ENCODE measurements around the gene CLCN3.
"Not testable (repeated sequence)": the region's sequence is repeated elsewhere in the genome, so short reads cannot be mapped to it uniquely, and the experiment has no call there.

The CLCN3 gene

DNA sequence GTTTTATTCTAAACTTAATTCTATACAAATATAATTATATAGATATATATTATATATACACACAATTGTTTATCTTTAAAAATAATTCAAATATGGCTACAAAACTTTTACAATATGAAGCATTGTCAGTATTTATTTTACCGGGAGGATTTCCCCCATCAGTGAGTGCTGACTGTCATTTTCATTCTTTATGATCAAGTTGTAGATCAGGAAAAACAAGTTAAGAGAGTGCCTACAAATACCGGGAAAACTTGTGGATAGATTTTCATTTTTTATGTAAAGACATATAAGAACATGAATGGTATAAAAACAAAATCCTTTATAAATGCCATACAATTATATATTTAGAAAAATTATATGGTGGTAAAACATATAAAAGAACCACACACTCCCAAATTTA is 37.8 kb downstream of the CLCN3 start:
- peak; percentile 41 for FAIRE-seq

DNA sequence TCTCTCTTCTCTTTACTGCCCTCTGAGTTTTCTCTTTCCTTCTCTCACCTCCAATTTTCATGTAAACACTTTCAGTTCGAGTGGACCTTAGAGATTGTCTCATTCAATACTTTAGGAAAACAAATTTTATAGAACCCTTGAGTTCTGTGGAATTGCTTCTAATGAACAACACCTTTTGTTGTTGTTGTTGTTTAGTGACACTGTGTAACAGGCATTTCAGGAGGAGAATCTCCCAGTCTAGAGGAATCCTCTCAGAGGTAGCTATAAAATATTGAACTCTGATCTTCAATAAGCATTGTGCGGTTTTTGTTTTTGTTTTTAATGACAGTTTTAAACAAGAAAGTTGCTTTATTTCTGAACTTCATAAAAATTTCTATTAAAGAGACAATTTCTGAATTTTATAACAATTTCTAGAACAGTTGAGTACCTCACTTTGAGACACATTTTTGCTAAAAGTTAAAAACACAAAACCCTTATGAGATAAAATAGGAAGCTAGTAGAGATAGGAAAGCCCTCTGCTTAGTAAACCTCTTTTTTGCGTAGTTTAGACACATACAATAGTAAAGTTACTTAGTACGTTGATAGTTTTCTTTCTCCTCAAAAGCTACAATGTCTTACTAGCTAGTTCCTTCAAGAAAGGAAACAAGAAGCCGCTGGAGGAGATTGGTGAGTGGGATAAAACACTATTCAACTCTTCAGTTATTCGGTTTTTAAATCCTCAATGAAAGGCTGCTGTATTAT is 38.8 kb downstream of the CLCN3 start:
- no peak for FAIRE-seq

DNA sequence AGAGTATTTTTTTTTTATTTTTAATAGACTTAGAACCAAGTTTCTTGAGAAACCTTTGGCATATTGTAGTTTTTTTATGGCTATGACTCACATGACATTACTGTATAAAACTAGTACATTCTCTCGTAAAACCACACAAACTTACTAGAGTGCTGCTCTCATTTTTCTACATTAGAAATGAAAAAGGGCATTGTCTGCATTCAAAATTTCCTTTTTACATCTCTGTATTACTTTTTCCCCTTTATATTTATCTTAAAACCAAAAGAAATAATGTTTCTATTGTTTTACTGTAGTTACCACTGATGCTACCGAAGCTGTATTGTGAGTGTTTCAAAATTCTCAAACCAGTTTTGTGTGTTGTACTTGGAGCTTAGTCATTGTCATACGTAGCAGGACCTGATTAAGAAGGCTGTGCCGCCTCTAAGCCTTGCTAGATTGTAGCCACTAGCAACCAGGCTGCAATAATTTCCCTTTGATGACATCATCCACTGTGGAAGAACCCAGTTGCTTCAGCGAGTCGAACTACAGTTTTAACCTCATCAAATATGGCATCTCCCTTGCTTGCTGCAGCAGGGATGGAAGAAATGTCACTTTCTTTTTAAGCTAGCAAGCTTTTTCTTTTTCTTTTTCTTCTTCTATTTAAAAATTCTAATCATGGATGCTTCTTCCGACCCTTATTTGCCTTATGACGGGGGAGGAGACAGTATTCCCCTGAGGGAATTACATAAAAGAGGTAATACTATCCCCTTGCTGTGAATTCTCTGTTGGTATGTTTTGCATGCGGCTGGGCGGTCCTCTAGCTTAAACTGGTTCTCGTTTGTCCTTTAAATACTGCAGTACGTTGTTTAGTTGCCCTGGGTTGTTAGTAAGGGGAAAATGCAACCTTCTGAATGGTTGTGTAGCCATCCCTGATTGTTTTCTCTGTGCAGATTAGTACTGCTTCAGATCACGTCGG is 39.6 kb downstream of the CLCN3 start:
- FAIRE-seq: no peak

DNA sequence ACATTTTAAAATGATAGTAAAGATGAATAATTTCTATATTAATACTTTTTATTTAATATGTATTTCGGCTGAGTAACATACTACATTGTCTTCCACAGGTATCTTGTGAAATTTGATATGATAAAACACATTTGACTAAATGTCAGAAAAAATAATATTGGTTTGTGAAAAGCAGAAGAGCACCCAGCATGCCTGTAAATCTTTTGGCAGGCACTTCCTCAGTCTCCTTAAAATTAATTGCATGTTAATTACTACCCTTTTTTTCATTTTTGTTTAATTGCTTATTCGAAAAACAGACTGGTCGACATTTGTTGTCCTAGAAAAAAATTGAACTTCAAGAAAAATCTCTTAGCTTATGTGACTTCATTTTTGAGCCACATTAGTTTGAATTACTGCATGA is 40.6 kb downstream of the CLCN3 start:
- no peak for FAIRE-seq

DNA sequence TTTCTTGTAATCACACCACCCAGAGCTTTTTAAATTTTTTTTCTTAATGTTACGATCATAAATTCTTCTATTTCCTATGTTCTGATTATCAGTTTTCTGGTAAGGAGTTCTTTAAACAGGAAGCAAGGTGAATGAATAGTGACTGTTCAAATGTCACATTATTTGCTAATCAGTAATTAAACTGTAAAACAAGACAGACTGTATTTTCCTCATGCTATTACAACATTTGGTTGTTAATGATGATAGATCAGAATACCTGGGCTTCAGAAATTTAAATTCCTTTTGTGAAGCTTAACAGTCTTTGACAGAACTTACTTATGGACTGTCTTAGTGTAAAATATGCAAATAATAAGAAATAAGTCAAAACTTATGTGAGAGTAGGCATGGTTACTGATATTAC is 41.4 kb downstream of the CLCN3 start:
- FAIRE-seq: no peak

DNA sequence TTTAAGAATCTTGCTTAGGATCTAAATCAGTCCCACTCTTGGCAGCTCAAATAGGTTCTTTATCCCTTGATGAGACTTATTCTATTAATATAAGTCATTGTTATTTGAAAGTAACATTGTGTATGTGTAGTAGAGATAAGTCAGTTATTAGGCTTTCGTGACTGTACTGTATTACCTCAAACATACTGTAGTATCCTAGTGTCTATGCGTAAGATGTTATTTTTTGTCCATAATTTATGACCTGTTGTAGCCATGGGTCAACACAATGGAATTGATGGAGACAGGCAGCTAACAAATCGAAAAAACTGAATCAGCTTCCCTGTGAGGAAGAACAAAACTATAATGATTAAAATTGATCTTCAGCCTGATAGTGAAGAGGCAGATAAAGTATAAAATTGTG is 41.8 kb downstream of the CLCN3 start:
- no peak for FAIRE-seq

DNA sequence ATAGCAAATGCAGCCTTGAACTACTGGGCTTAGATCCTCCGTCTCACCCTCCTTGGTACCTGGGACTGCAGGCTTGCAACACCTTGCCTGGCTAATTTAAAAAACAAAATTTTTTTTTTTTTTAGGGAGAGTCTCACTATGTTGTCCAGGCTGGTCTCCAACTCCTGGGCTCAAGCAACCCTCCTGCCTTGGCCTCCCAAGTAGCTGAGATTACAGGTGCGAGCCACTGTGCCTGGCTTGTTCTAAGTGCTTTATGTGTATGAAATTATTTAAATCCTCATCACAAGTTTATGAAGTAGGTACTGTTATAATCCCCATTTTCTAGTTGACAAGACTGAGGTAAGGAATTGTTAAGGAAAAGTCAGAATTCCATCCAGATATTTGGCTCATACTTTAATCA is 43.0 kb downstream of the CLCN3 start:
- FAIRE-seq: no peak

DNA sequence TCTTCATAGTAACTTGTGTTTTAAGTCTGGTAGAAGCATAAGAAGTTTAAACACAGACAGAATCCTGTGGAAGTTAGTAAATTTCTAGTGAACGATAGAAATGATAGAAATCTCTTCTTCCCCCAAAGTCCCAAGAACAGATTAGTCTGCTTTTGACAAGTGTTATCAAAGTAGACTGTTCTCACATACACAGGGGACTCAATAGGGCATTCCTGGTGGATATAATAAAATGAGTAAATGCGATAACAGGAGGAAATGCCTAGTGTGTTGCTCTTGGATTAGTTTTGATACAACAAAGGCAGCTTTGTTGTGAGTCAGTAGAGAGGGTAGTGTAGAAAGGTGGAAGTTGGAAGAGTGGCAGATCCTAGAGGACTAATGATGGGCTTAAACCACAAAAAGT is 43.5 kb downstream of the CLCN3 start:
- no peak for FAIRE-seq

DNA sequence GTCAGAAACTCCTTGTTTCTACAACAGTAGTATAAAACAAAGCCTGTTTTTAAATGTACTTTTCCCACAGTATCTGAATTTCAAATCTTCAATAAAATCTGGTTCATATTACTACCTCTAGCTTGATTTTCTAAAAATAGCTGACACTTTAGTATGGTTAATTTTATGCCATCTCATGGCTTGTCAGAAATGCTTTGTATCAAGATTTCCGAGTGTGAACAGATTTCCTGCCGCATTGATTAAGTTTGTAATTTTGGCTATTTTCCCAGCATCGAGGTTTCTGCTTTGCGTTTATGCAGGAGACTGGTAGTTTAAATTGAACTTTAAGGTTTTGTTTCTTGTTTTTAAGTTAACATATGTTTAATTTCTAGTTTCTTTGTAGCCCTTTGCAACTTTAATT is 44.2 kb downstream of the CLCN3 start:
- peak; percentile 14 for FAIRE-seq

DNA sequence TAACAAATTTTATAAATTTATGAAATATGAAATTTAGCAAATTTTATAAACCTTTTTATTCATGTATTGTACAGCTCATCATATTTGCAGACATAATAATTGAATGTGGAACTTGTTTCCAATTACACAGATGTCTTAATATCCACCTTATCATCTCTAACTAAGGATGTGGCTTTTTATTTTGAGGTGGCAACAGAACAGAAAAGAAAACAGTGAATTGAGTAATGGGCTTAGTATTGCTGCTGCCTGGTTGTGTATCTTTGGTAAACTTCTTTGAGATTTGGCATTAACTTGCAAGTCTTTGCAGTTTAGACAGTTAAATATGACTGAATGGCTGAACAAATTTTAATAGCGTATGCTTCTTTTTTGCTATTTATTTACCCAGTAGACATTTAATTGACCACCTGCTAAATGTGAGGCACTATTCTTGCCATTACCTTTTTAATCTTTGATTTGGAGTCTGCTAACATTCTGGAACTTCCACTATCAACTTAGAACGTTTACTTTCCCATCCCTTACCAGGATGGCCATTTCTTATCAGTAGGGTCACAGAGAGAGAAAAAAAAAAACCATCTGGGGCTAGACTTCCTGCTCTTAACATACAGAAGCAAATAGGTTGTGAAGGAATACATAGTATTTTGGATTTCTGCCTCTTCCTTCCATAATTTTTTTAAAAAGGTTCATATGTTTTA is 44.8 kb downstream of the CLCN3 start:
- no peak for FAIRE-seq

DNA sequence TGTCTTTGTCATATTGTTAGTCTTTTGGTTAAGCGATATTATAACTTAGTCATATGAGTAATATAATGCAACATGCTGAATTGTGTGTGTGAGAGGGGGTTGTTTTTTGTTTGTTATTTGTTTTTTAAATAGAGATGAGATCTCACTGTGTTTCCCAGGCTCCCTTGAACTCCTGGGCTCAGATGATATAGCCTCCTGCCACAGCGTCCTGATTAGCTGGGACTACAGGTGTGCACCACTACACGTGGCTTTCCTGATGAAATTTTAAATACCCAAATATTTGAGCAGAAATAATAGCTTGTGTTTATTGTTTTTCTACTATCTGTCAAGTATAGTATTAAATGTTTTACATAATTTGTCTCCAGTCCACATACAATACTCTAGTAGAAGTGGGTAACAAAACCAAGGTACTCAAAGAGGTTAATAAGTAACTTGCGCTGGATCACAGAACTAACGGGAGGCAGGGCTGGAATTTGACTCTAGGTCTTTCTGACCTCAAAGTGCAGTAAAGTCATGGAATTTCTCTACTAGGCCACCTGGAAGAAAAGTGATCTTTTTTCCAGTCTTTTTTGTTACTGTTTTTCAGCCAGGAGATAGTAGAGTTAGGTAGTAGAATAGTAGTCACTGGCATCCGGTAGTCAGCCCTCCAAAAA is 47.8 kb downstream of the CLCN3 start:
- no peak for FAIRE-seq

DNA sequence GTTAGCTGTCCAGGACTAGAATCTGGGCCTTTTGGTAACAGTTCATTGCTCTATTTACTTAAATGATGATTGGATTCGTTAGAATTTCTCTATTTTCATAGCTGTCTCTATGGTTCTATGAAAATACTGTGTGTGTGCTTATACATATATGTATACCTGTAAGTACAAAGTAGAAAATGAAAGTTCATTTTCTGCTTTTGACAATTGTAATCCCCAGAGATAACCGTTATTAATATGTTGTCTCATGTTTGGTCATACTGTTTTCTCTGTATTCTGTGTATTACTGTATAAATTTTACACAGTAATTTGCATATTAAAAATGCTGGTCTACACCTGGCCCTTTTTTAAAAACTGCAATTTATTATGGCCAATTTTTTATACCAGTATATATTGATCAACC is 55.4 kb downstream of the CLCN3 start:
- FAIRE-seq: no peak

DNA sequence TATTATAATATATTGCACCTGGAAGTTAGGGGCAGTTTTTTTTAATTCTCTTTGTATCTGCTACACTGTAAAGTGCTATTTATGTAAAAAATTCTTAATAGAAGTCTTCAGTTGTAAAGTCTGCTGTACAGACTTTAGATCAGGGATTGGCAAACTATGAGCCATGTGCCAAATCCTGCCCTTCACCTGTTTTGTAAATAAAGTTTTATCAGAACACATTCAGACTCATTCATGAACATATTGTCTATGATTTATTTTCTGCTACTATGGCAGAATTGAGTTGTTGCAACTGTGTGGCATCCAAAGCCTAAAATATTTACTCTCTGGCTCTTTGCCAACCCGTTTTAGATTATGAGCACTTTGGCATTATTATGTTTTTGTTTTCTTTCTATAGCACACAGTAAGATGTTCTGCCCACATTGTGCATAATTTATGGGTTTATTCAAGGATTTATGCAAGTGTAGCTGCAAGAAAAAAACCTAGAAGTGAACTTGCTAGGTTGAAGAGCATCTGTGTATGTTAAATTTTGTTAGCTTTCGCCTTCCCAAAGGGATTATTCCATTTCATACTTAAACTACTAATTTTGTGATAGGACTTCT is 56.9 kb downstream of the CLCN3 start:
- FAIRE-seq: no peak

DNA sequence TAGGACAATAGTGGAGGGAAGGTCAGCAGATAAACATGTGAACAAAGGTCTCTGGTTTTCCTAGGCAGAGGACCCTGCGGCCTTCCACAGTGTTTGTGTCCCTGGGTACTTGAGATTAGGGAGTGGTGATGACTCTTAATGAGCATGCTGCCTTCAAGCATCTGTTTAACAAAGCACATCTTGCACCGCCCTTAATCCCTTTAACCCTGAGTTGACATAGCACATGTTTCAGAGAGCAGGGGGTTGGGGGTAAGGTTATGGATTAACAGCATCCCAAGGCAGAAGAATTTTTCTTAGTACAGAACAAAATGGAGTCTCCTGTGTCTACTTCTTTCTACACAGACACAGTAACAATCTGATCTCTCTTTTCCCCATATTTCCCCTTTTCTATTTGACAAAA is 58.1 kb downstream of the CLCN3 start:
- FAIRE-seq: not testable (repeated sequence)

DNA sequence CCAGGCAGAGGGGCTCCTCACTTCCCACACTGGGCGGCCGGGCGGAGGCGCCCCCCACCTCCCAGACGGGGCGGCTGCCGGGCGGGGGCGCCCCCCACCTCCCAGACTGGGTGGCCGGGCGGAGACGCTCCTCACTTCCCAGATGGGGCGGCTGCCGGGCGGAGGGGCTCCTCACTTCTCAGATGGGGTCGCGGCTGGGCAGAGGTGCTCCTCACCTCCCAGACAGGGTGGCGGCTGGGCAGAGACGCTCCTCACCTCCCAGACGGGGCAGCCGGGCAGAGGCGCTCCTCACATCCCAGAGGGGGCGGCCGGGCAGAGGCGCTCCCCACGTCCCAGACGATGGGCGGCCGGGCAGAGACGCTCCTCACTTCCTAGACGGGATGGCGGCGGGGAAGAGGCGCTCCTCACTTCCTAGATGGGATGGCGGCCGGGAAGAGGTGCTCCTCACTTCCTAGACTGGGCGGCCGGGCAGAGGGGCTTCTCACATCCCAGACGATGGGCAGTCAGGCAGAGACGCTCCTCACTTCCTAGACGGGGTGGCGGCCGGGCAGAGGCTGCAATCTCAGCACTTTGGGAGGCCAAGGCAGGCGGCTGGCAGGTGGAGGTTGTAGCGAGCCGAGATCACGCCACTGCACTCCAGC is 58.7 kb downstream of the CLCN3 start:
- FAIRE-seq: not testable (repeated sequence)

DNA sequence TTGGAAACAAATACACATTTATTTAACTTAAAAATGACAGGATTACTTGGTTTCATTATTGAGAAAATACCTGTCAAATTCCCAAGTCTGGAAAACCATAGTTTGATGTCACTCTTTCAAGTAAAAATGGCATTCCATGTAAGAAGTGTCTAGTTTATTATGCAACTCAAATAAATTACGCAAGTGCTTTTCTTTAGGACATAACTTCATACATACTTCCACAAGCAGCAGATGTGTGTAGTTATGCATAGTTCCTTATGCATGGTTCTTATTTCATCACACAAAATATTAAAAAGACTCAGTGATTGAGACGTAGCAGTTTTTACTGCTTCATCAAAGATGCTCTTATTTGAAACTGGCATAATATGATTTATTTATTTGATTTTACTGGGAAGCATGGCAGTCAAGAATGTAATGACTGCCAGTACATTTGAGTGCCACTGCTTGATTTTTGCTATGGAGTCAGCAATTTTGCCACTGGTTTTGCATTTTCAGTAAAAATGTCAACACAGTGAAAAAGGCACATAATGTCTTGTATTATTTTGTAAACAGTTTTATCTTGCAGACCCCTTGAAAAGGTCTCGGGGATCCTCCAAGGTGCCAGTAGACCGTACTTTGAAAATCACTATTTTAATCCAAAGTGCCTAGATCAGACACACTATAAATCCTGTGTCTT is 62.1 kb downstream of the CLCN3 start:
- FAIRE-seq: no peak

DNA sequence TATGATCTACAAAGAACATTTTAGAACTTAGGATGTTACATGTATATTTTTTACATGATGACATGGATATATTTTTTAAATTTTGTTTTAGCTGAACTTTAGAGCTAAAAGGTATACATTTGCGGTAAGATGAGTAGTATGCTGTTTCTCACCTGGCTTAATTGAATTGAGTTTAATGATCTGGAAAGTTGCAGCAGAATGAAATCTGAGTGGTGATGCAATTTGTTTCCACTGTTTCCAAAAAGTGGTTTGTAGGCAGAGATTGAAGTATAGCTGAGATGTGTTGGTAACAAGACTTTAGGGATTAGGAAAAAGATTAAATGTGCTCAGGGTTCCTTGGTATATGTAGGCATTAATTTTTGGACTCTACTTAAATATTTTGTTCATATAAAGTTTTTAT is 69.3 kb downstream of the CLCN3 start:
- no peak for FAIRE-seq

DNA sequence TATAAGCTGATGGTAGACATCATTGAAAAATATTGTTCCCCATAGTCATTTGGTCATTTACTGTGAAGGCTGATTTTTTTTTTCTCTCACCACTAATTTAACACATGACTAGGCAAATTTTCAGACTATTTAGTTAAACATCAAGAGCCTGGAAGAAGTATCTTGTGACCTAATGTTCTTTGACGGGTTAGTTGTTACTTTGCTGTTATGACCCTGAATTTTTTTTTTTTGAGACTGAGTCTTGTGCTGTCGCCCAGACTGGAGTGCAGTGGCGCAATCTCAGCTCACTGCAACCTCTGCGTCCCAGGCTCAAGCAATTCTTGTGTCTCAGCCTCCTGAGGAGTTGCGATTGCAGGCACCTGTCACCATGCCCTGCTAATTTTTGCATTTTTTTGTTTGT is 70.4 kb downstream of the CLCN3 start:
- no peak for FAIRE-seq

DNA sequence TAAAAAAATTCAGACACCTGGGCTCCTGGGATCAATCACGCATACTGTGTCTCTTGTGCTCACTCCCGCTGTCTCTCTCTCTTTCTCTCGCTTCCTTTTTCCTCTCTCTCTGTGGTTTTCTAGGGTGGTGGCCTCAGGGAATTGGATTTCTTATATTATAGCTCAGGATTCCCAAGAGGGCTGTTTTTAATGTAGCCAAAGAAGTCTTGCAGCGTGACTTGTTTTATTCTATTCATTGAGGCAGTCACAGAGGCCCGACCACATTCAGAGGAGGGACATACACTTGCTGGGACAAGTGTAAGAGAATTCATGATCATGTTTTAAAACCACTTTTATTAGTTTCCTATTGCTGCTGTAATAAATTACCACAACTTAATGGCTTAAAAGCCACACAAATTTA is 78.0 kb downstream of the CLCN3 start:
- no peak for FAIRE-seq

DNA sequence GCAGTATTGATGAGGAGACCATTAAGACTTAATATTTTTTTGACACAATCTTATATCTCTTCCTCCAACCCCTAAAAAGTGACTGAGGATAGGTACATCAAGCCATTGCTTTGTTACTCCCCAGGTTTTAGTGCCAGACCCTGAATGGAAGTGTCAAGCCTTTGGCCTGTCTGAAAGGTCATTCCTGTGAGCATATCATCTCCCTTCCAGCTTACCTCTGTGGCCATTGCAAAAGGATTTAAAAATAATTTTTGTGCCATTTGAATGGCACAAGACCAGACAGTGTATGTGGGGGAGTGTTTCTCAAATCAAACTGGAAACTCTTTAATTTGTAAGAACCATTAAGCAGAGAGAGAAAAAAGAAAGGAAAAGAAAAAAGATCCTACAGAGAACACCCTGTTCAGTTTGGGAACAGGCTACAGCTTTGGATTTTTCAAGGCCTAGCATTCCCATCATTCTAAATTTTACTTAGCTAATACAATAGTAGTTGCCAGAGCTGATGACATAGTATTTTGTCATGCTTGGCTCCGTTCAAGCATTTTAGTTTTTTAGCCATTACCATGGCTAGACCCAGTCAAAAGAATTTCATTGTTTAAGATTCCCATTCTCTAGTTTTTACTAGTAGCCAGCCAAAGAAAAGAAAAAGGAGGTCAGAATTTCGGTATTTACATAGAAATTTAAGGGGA is 87.7 kb downstream of the CLCN3 start:
- FAIRE-seq: no peak

DNA sequence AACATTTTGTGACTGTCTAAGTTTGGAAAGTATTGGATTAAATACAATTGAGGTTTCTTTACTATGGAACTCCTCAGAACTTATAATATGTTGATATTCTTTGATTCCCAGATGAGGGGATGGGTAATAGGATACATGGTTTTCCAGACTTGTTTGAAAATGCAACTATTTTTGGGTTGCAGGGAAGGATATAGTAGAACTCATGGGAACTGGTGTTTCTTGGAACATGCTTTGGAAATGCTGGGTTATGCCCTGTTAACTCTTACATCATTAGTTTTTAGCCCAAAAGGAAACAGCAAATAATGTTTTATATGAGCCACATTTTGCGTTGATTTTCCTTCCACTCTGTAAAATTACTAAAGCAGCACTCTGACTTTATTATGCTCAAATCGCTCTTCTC is 95.4 kb downstream of the CLCN3 start:
- no peak for FAIRE-seq
